C4-2B (cell line): ENCODE data around the gene GSK3A.

Source experiments
- ZFX ChIP-seq: fragments of 450-650 bp; IDR thresholded peaks from 2 replicates; pipeline ENCODE4 v1.6.1; 2017
- TF ChIP-seq, protein P1 (sequence below): fragments of 450-650 bp; conservative IDR thresholded peaks from 2 replicates; pipeline ENCODE4 v1.5.1; 2017; ENCODE audit warnings: mild to moderate bottlenecking

DNA sequence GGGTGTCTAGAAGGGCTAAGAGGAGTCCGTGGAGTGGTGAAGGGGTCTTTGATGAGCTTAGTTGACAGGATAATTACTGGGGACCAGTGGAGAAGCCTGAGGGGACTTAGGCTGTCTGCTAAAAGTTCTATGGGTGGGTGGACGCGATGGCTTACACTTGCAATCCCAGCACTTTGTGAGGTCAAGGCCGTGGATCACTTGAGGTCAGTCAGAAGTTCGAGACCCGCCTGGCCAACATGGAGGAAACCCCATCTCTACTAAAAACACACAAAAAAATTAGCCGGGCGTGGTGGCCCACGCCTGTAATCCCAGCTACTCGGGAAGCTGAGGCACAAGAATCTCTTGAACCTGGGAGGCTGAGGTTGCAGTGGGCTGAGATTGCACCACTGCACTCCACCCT, 2.8 kb upstream of the GSK3A start:
- TF ChIP-seq, protein P1, sequence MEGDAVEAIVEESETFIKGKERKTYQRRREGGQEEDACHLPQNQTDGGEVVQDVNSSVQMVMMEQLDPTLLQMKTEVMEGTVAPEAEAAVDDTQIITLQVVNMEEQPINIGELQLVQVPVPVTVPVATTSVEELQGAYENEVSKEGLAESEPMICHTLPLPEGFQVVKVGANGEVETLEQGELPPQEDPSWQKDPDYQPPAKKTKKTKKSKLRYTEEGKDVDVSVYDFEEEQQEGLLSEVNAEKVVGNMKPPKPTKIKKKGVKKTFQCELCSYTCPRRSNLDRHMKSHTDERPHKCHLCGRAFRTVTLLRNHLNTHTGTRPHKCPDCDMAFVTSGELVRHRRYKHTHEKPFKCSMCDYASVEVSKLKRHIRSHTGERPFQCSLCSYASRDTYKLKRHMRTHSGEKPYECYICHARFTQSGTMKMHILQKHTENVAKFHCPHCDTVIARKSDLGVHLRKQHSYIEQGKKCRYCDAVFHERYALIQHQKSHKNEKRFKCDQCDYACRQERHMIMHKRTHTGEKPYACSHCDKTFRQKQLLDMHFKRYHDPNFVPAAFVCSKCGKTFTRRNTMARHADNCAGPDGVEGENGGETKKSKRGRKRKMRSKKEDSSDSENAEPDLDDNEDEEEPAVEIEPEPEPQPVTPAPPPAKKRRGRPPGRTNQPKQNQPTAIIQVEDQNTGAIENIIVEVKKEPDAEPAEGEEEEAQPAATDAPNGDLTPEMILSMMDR: no peak
- no peak for TF ChIP-seq ZFX
